Neural cell (in vitro differentiated cells): Measurements from ENCODE around the gene MAP7D2. TPM values are rescaled to one million over a fixed set of nuclear protein-coding genes. Genes with fewer than 3 reads are reported as not detected.

Source experiments
- H2AFZ ChIP-seq: fragments of 200-600, 300-800 bp; sonication (generic), shearing (Covaris generic); 2 replicates; pipeline ENCODE4 v1.6.0; 2014; ENCODE audit warnings: low read depth, mild to moderate bottlenecking, antibody characterized with exemption, low read length, moderate library complexity
- H3F3A ChIP-seq: fragments of 200-600 bp; shearing (Covaris generic); 2 replicates; pipeline ENCODE4 v1.6.1; 2016; ENCODE audit warnings: mild to moderate bottlenecking, moderate library complexity, mixed read lengths, antibody characterized with exemption, low read length; ENCODE audit not compliant: insufficient read depth, poor library complexity, severe bottlenecking
- H3K27ac ChIP-seq: fragments of 200-600, 300-800 bp; sonication (generic), shearing (Covaris generic); 2 replicates; pipeline ENCODE4 v1.5.1; 2014; ENCODE audit warnings: mild to moderate bottlenecking, low read length, moderate library complexity
- H3K27me3 ChIP-seq: fragments of 300-800, 200-600 bp; sonication (generic), shearing (Covaris generic); 2 replicates; pipeline ENCODE4 v1.6.0; 2014; ENCODE audit warnings: mild to moderate bottlenecking, low read depth, low read length, moderate library complexity; ENCODE audit not compliant: insufficient read depth
- H3K36me3 ChIP-seq: fragments of 300-800, 200-600 bp; sonication (generic), shearing (Covaris generic); 2 replicates; pipeline ENCODE4 v1.5.1; 2014; ENCODE audit warnings: mild to moderate bottlenecking, antibody characterized with exemption, low read length, moderate library complexity; ENCODE audit not compliant: insufficient read depth
- H3K4me2 ChIP-seq: fragments of 300-800, 200-600 bp; sonication (generic), shearing (Covaris generic); 2 replicates; pipeline ENCODE4 v1.6.0; 2014; ENCODE audit warnings: mild to moderate bottlenecking, low read length
- H3K4me3 ChIP-seq: fragments of 300-800, 200-600 bp; sonication (generic), shearing (Covaris generic); 2 replicates; pipeline ENCODE4 v1.5.1; 2014; ENCODE audit warnings: mild to moderate bottlenecking, low read length, moderate library complexity
- H3K79me2 ChIP-seq: fragments of 200-600 bp; shearing (Covaris generic); replicated peaks from 2 replicates; pipeline ENCODE4 v1.6.0; 2014; ENCODE audit warnings: mild to moderate bottlenecking, low read length, moderate library complexity; ENCODE audit not compliant: insufficient read depth
- H3K9ac ChIP-seq: fragments of 300-800, 200-600 bp; sonication (generic), shearing (Covaris generic); 2 replicates; pipeline ENCODE4 v1.6.1; 2016; ENCODE audit warnings: mild to moderate bottlenecking, low read length, mixed read lengths
- H3K9me2 ChIP-seq: fragments of 200-600 bp; shearing (Covaris generic); 2 replicates; pipeline ENCODE4 v1.6.1; 2016; ENCODE audit warnings: mild to moderate bottlenecking, low read length, mixed read lengths; ENCODE audit not compliant: insufficient read depth
- H3K9me3 ChIP-seq: fragments of 200-600, 300-800 bp; sonication (generic), shearing (Covaris generic); 2 replicates; pipeline ENCODE4 v1.6.1; 2016; ENCODE audit warnings: mild to moderate bottlenecking, mixed run types, low read length, moderate library complexity, mixed read lengths
- H4K20me1 ChIP-seq: fragments of 200-600 bp; shearing (Covaris generic); 2 replicates; pipeline ENCODE4 v1.6.1; 2016; ENCODE audit warnings: mild to moderate bottlenecking, mixed run types; ENCODE audit not compliant: insufficient read depth
- EP300 ChIP-seq: fragments of 450-650 bp; conservative IDR thresholded peaks from 2 replicates; pipeline ENCODE4 v1.6.1; 2014; ENCODE audit warnings: antibody characterized with exemption, mild to moderate bottlenecking, moderate library complexity; ENCODE audit not compliant: poor library complexity, severe bottlenecking
- EZH2 ChIP-seq: fragments of 200-600, 300-800 bp; shearing (Covaris generic), sonication (generic); IDR thresholded peaks from 2 replicates; pipeline ENCODE4 v1.6.1; 2014; ENCODE audit warnings: antibody characterized with exemption, low read length, borderline replicate concordance, mild to moderate bottlenecking; ENCODE audit not compliant: insufficient read depth, poor library complexity, severe bottlenecking
- MXI1 ChIP-seq: fragments of 450-650 bp; conservative IDR thresholded peaks from 2 replicates; pipeline ENCODE4 v1.6.1; 2014; ENCODE audit warnings: antibody characterized with exemption, mild to moderate bottlenecking; ENCODE audit not compliant: poor library complexity, severe bottlenecking
- RAD21 ChIP-seq: fragments of 450-650 bp; conservative IDR thresholded peaks from 2 replicates; pipeline ENCODE4 v1.6.1; 2014; ENCODE audit warnings: antibody characterized with exemption, mild to moderate bottlenecking, moderate library complexity
- SMC3 ChIP-seq: fragments of 450-650 bp; conservative IDR thresholded peaks from 2 replicates; pipeline ENCODE4 v1.6.1; 2014; ENCODE audit warnings: antibody characterized with exemption, mild to moderate bottlenecking, moderate library complexity; ENCODE audit not compliant: poor library complexity
- TAF1 ChIP-seq: IDR thresholded peaks from 2 replicates; pipeline ENCODE4 v1.6.1; 2012; ENCODE audit warnings: low read depth
- polyA plus RNA-seq: library from polyadenylated mRNA; depleted of rRNA; stranded (reverse); fragments of >200 nt; gene quantifications from 2 replicates; pipeline ENCODE4 v1.2.3, GENCODE V29; 2014
- TF ChIP-seq, protein P1 (sequence below): IDR thresholded peaks from 2 replicates; pipeline ENCODE4 v1.6.1; 2012; ENCODE audit warnings: borderline replicate concordance
- TF ChIP-seq, protein P2 (sequence below): fragments of 450-650 bp; IDR thresholded peaks from 2 replicates; pipeline ENCODE4 v1.5.1; 2014; ENCODE audit warnings: antibody characterized with exemption, mild to moderate bottlenecking, moderate library complexity; ENCODE audit not compliant: poor library complexity, severe bottlenecking

The MAP7D2 gene
- polyA plus RNA-seq, 1 donor from 2014 or later: 6.4 TPM

DNA sequence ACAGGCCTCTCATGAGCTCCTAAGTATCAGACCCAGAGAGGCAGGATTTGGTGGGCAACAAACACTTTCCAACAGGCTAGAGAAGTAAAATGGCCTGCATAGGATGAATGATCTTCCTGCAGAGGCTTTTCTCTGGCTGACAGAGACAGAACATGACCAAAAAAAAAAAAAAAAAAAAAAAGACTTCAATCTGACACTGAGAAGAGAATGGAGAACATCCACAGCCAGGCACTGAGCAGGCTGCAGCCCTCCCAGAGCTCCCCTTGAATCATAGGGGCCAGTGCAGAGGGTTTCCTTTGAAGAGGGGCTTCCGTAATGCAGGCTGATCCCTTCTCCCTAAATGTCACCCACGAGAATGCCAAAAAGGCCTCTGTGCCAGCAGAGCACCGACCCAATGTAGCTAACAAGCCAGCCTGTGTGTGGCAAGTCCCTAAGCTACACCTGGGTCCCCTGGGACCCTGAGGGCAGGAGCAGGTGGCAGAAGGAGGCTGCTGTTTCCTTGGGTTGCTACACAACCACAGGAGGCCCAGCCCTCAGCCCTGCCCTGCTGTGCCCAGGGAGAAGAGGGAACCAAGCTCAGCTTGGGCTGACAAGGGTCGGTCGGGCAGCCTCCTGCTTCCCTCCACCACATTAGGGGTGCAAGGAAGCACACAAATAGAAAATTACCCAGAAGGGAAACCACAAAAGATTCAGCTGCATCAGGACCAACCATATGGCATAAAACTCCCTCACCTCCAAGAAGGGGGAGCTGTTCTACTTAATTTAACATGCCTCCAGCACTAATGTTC is 55.6 kb downstream of the MAP7D2 start:
- H3K9me2 ChIP-seq: no peaks in the 10 kb centered on the region
- H3K9ac ChIP-seq: no peak overlapping the region
- no peaks in the 10 kb centered on the region for H3F3A ChIP-seq
- no peaks in the 10 kb centered on the region for H3K27me3 ChIP-seq
- no peaks in the 10 kb centered on the region for H4K20me1 ChIP-seq
- no peaks in the 10 kb centered on the region for H3K9me3 ChIP-seq
- H3K4me3 ChIP-seq: no peak overlapping the region
- H2AFZ ChIP-seq: no peak overlapping the region
- TF ChIP-seq, protein P1, sequence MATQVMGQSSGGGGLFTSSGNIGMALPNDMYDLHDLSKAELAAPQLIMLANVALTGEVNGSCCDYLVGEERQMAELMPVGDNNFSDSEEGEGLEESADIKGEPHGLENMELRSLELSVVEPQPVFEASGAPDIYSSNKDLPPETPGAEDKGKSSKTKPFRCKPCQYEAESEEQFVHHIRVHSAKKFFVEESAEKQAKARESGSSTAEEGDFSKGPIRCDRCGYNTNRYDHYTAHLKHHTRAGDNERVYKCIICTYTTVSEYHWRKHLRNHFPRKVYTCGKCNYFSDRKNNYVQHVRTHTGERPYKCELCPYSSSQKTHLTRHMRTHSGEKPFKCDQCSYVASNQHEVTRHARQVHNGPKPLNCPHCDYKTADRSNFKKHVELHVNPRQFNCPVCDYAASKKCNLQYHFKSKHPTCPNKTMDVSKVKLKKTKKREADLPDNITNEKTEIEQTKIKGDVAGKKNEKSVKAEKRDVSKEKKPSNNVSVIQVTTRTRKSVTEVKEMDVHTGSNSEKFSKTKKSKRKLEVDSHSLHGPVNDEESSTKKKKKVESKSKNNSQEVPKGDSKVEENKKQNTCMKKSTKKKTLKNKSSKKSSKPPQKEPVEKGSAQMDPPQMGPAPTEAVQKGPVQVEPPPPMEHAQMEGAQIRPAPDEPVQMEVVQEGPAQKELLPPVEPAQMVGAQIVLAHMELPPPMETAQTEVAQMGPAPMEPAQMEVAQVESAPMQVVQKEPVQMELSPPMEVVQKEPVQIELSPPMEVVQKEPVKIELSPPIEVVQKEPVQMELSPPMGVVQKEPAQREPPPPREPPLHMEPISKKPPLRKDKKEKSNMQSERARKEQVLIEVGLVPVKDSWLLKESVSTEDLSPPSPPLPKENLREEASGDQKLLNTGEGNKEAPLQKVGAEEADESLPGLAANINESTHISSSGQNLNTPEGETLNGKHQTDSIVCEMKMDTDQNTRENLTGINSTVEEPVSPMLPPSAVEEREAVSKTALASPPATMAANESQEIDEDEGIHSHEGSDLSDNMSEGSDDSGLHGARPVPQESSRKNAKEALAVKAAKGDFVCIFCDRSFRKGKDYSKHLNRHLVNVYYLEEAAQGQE: no peak
- no peak for TF ChIP-seq MXI1
- no peak for TF ChIP-seq EP300
- no peak for TF ChIP-seq EZH2
- TF ChIP-seq, protein P2, sequence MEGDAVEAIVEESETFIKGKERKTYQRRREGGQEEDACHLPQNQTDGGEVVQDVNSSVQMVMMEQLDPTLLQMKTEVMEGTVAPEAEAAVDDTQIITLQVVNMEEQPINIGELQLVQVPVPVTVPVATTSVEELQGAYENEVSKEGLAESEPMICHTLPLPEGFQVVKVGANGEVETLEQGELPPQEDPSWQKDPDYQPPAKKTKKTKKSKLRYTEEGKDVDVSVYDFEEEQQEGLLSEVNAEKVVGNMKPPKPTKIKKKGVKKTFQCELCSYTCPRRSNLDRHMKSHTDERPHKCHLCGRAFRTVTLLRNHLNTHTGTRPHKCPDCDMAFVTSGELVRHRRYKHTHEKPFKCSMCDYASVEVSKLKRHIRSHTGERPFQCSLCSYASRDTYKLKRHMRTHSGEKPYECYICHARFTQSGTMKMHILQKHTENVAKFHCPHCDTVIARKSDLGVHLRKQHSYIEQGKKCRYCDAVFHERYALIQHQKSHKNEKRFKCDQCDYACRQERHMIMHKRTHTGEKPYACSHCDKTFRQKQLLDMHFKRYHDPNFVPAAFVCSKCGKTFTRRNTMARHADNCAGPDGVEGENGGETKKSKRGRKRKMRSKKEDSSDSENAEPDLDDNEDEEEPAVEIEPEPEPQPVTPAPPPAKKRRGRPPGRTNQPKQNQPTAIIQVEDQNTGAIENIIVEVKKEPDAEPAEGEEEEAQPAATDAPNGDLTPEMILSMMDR: no peak
- TF ChIP-seq TAF1: no peak
- TF ChIP-seq RAD21: no peak
- no peak overlapping the region for H3K27ac ChIP-seq
- H3K36me3 ChIP-seq: no peaks in the 10 kb centered on the region
- H3K79me2 ChIP-seq: no peaks in the 10 kb centered on the region
- no peak overlapping the region for H3K4me2 ChIP-seq

DNA sequence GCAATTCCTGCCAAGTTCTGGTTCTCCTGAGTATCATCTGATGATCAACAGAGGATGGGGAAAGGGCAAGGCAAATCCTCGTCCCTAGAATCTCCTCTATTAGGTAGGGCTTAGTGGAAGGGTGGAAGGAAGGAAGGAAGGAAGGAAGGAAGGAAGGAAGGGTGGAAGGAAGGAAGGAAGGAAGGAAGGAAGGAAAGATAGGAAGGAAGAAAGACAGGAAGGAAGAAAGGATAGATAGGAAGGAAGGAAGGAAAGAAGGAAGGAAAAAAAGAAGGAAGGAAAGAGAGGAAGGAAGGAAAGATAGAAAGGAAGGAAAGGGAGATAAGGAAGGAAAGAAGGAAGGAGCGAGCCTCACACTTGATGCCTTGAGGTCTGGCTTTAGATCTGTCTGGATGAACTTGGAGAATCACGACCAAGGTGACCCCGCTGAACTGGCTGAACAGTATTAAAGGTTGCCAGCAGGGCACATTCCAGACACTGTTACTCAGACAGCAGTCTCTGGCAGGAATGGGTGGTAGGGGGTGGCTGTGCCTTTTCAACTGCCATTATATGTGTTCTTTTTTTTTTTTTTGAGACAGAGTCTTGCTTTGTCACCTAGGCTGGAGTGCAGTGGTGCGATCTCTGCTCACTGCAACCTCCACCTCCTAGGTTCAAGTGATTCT is 57.1 kb downstream of the MAP7D2 start:
- H4K20me1 ChIP-seq: no peaks in the 10 kb centered on the region
- no peak overlapping the region for H3K27ac ChIP-seq
- TF ChIP-seq MXI1 (no peak), RAD21 (no peak), SMC3 (no peak), EP300 (no peak), EZH2 (no peak)
- TF ChIP-seq, protein P1: no peak
- no peaks in the 10 kb centered on the region for H3K36me3 ChIP-seq
- H3K4me3 ChIP-seq: no peak overlapping the region
- H3K4me2 ChIP-seq: no peak overlapping the region
- no peaks in the 10 kb centered on the region for H3K27me3 ChIP-seq
- no peaks in the 10 kb centered on the region for H3K9me2 ChIP-seq
- H3K9me3 ChIP-seq: no peaks in the 10 kb centered on the region
- no peaks in the 10 kb centered on the region for H3K79me2 ChIP-seq
- H3F3A ChIP-seq: no peaks in the 10 kb centered on the region
- no peak overlapping the region for H2AFZ ChIP-seq
- H3K9ac ChIP-seq: no peak overlapping the region
